HepG2 (cell line): ENCODE data around the gene GRB2.
"Not testable (repeated sequence)": the region's sequence is repeated elsewhere in the genome, so short reads cannot be mapped to it uniquely, and the experiment has no call there.

Source experiments
- CENPT ChIP-seq: sonication (generic); formaldehyde crosslinking; IDR thresholded peaks from 2 replicates; pipeline ENCODE4 v1.8.0; 2022; ENCODE audit warnings: low read depth, mild to moderate bottlenecking, moderate library complexity, missing genetic modification reagents
- MYC ChIP-seq: sonication (generic); formaldehyde crosslinking; IDR thresholded peaks from 2 replicates; pipeline ENCODE4 v1.9.0; 2021; ENCODE audit warnings: missing genetic modification reagents, borderline replicate concordance
- NFYB ChIP-seq: sonication (generic); formaldehyde crosslinking; IDR thresholded peaks from 2 replicates; pipeline ENCODE4 v1.4.0; 2020; ENCODE audit warnings: missing genetic modification reagents
- RXRA ChIP-seq: sonication (generic); formaldehyde crosslinking; IDR thresholded peaks from 2 replicates; pipeline ENCODE4 v1.5.1; 2020; ENCODE audit warnings: missing genetic modification reagents
- TBL1XR1 ChIP-seq: fragments of 150-350 bp; IDR thresholded peaks from 2 replicates; pipeline ENCODE4 v1.6.1; 2014; ENCODE audit warnings: borderline replicate concordance, low read length; ENCODE audit not compliant: partially characterized antibody
- U2AF1 ChIP-seq: fragments of 200-400 bp; formaldehyde crosslinking; optimal IDR thresholded peaks from 2 replicates; pipeline ENCODE3; 2017; ENCODE audit warnings: mild to moderate bottlenecking, low read depth, low read length
- ZNF430 ChIP-seq: sonication (generic); formaldehyde crosslinking; IDR thresholded peaks from 2 replicates; pipeline ENCODE4 v1.9.0; 2021; ENCODE audit warnings: mild to moderate bottlenecking, missing genetic modification reagents
- ZNF629 ChIP-seq: sonication (generic); formaldehyde crosslinking; conservative IDR thresholded peaks from 2 replicates; pipeline ENCODE4 v1.5.0; 2020; ENCODE audit warnings: missing genetic modification reagents
- ZNF761 ChIP-seq: sonication (generic); formaldehyde crosslinking; conservative IDR thresholded peaks from 2 replicates; pipeline ENCODE4 v1.4.0; 2020; ENCODE audit warnings: mild to moderate bottlenecking, missing genetic modification reagents
- TF ChIP-seq, protein P1 (sequence below): sonication (generic); formaldehyde crosslinking; IDR thresholded peaks from 2 replicates; pipeline ENCODE4 v1.5.0; 2020; ENCODE audit warnings: mild to moderate bottlenecking, missing genetic modification reagents, moderate library complexity
- TF ChIP-seq, protein P2 (sequence below): IDR thresholded peaks from 2 replicates; pipeline ENCODE4 v1.6.1; 2016; ENCODE audit warnings: low read depth
- TF ChIP-seq, protein P3 (sequence below): sonication (generic); formaldehyde crosslinking; IDR thresholded peaks from 2 replicates; pipeline ENCODE4 v1.8.0; 2022; ENCODE audit warnings: mild to moderate bottlenecking, missing genetic modification reagents; ENCODE audit not compliant: insufficient replicate concordance
- TF ChIP-seq, protein P4 (sequence below), 2 experiments: IDR thresholded peaks; 2 replicates each; pipeline ENCODE4 v1.6.1; 2011 to 2012; ENCODE audit warnings: low read length in 2 of 2, borderline replicate concordance in 1 of 2, low read depth in 1 of 2, mild to moderate bottlenecking in 1 of 2, moderate library complexity in 1 of 2

DNA sequence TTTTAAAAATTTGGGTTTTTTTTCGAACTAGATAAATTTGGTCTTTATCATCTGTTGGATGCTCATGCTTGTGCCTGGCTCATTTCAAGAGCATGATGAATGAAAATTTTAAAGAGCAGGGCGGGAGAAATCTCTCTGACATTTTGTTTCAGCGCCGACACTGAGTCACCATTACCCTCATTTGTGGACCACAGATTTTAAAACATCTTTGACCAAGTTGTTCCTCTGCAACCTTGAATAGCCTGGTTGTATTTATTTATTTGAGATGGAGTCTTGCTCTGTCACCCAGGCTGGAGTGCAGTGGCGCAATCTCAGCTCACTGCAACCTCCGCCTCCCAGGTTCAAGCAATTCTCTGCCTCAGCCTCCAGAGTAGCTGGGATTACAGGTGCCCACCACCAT, 29.0 kb upstream of the GRB2 start:
- TF ChIP-seq, protein P1, sequence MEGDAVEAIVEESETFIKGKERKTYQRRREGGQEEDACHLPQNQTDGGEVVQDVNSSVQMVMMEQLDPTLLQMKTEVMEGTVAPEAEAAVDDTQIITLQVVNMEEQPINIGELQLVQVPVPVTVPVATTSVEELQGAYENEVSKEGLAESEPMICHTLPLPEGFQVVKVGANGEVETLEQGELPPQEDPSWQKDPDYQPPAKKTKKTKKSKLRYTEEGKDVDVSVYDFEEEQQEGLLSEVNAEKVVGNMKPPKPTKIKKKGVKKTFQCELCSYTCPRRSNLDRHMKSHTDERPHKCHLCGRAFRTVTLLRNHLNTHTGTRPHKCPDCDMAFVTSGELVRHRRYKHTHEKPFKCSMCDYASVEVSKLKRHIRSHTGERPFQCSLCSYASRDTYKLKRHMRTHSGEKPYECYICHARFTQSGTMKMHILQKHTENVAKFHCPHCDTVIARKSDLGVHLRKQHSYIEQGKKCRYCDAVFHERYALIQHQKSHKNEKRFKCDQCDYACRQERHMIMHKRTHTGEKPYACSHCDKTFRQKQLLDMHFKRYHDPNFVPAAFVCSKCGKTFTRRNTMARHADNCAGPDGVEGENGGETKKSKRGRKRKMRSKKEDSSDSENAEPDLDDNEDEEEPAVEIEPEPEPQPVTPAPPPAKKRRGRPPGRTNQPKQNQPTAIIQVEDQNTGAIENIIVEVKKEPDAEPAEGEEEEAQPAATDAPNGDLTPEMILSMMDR: not testable (repeated sequence)
- not testable (repeated sequence) for TF ChIP-seq NFYB (CRISPR knock-in tag); ZNF761; CENPT (CRISPR knock-in tag); TBL1XR1; ZNF430; U2AF1; ZNF629 (CRISPR knock-in tag); RXRA (CRISPR knock-in tag); MYC (CRISPR knock-in tag)
- TF ChIP-seq, protein P2, sequence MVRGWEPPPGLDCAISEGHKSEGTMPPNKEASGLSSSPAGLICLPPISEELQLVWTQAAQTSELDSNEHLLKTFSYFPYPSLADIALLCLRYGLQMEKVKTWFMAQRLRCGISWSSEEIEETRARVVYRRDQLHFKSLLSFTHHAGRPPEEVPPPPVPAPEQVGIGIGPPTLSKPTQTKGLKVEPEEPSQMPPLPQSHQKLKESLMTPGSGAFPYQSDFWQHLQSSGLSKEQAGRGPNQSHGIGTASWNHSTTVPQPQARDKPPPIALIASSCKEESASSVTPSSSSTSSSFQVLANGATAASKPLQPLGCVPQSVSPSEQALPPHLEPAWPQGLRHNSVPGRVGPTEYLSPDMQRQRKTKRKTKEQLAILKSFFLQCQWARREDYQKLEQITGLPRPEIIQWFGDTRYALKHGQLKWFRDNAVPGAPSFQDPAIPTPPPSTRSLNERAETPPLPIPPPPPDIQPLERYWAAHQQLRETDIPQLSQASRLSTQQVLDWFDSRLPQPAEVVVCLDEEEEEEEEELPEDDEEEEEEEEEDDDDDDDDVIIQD (CRISPR knock-in tag): not testable (repeated sequence)
- TF ChIP-seq, protein P3, sequence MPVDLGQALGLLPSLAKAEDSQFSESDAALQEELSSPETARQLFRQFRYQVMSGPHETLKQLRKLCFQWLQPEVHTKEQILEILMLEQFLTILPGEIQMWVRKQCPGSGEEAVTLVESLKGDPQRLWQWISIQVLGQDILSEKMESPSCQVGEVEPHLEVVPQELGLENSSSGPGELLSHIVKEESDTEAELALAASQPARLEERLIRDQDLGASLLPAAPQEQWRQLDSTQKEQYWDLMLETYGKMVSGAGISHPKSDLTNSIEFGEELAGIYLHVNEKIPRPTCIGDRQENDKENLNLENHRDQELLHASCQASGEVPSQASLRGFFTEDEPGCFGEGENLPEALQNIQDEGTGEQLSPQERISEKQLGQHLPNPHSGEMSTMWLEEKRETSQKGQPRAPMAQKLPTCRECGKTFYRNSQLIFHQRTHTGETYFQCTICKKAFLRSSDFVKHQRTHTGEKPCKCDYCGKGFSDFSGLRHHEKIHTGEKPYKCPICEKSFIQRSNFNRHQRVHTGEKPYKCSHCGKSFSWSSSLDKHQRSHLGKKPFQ (CRISPR knock-in tag): not testable (repeated sequence)
- TF ChIP-seq, protein P4, sequence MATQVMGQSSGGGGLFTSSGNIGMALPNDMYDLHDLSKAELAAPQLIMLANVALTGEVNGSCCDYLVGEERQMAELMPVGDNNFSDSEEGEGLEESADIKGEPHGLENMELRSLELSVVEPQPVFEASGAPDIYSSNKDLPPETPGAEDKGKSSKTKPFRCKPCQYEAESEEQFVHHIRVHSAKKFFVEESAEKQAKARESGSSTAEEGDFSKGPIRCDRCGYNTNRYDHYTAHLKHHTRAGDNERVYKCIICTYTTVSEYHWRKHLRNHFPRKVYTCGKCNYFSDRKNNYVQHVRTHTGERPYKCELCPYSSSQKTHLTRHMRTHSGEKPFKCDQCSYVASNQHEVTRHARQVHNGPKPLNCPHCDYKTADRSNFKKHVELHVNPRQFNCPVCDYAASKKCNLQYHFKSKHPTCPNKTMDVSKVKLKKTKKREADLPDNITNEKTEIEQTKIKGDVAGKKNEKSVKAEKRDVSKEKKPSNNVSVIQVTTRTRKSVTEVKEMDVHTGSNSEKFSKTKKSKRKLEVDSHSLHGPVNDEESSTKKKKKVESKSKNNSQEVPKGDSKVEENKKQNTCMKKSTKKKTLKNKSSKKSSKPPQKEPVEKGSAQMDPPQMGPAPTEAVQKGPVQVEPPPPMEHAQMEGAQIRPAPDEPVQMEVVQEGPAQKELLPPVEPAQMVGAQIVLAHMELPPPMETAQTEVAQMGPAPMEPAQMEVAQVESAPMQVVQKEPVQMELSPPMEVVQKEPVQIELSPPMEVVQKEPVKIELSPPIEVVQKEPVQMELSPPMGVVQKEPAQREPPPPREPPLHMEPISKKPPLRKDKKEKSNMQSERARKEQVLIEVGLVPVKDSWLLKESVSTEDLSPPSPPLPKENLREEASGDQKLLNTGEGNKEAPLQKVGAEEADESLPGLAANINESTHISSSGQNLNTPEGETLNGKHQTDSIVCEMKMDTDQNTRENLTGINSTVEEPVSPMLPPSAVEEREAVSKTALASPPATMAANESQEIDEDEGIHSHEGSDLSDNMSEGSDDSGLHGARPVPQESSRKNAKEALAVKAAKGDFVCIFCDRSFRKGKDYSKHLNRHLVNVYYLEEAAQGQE (IDR thresholded peaks at IDR 0.05; ENCODE audit: borderline replicate concordance in 1 of 2, low read depth in 1 of 2, low read length in 2 of 2): not testable (repeated sequence)
